HUES6 (cell line): Measurements from ENCODE around the gene LILRA5.
"Not testable (repeated sequence)": the region's sequence is repeated elsewhere in the genome, so short reads cannot be mapped to it uniquely, and the experiment has no call there.

Experiments used
- H3K27ac ChIP-seq: 2 replicates; pipeline ENCODE4 v1.7.0; 2013; ENCODE audit warnings: low read depth, mild to moderate bottlenecking, low read length, inconsistent platforms
- H3K27me3 ChIP-seq: 2 replicates; pipeline ENCODE4 v1.6.1; 2013; ENCODE audit warnings: low read length; ENCODE audit not compliant: control insufficient read depth, insufficient read depth
- H3K36me3 ChIP-seq: 2 replicates; pipeline ENCODE4 v1.6.1; 2013; ENCODE audit warnings: low read length; ENCODE audit not compliant: control insufficient read depth, insufficient read depth
- H3K4me1 ChIP-seq: 2 replicates; pipeline ENCODE4 v1.6.1; 2013; ENCODE audit warnings: low read length; ENCODE audit not compliant: control insufficient read depth, insufficient read depth
- H3K4me3 ChIP-seq: 2 replicates; pipeline ENCODE4 v1.5.1; 2013; ENCODE audit warnings: low read depth, low read length
- H3K9ac ChIP-seq: one replicate; pipeline ENCODE4 v1.6.1; 2013; ENCODE audit warnings: mild to moderate bottlenecking, low read length
- H3K9me3 ChIP-seq: 2 replicates; pipeline ENCODE4 v1.6.1; 2013; ENCODE audit warnings: low read depth, low read length; ENCODE audit not compliant: control insufficient read depth, insufficient read depth

Gene LILRA5

DNA sequence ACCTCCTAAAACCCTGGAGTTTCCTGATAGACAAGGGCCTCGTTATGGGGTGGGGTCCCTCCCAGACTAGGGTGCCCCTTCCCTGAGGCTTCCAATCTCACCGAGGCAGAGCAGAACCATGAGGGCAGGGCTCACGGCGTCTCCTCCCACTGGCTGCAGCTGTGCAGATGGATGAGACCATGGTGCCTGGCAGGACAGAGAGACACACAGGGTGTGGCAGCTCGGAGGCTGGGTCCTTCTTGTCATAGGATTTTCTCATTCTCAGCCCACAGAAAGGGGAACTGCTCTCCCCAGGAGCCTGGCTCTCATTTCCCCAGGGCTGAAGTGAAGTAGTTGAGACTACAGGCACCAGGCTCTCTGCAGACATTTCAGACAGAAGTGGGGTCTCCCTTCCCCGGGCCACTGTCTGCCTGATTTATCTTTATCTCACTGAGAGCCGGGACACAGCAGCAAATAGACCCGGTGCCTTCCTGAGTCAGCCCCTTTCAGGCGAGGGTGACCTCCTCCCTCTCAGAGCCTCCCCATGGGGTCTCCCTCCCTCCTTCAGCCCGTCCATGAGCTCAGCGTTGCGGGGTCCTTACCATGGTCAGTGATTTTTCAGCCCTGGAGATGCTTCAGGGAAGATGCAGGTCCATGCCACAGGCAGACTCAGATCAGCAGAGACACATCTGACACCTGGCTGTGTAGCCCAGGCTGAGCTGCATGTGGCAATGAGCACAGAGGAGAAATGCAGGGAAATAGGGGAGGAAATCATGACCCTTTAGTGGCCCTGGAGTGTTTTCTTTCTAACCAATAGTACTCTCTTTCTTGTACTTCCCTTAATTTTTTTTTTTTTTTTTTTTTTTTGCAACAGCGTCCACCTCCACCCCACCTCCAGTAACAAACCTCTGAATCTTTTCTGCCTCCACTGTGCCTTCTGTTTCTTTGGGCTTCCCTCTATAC is at the start of gene LILRA5:
TSS of gene LILRA5 (minus strand) at position 731 of the 942 bp plus-strand sequence. CDS start at position 584, 147 bp downstream.
- Histone ChIP-seq H3K27ac (no peak within 1 kb of the TSS), H3K9ac (no peak within 1 kb of the TSS), H3K27me3 (peaks cover 3% of the 10 kb centered on the region), H3K9me3 (no peaks in the 10 kb centered on the region), H3K36me3 (no peaks in the 10 kb centered on the region), H3K4me1 (no peaks in the 10 kb centered on the region; the same call in 1 of the 2 replicates), H3K4me3 (no peak within 1 kb of the TSS)

DNA sequence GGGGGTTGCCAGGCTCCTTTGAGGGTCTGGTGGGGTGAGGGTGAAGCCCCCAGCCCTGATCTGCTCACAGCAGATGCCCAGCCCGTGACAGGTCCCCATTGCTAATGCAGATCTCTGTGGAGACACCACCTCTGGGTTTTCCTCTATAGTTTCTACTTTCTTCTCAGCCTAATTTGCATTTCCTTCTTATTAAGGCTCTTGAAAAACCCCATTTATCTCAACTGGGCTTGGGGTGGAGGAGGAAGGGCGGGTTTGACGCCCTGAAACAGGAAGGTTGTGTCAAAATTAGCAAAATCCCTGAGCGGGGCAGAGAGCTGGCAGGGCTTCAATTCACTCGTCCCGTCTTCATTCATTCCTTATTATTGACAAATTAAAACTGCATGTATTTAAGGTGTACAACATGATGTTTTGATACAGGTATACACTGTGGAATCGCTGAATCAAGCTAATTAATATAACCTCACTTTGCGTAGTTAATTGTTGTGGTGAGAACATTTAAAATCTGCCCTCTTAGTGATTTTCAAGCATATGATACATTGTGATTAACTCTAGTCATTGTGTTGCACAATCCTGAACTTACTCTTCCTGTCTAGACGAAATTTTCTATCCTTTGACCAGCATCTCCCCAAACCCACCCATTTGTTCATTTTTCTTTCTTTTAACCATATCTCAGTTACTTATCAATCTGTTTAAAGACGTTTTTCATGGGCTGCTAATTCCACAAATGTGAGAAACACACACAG is 48.9 kb upstream of the LILRA5 start:
- H3K27ac ChIP-seq, H3K36me3 ChIP-seq, H3K27me3 ChIP-seq, H3K9ac ChIP-seq, H3K4me3 ChIP-seq, H3K4me1 ChIP-seq, H3K9me3 ChIP-seq: not testable (repeated sequence)

DNA sequence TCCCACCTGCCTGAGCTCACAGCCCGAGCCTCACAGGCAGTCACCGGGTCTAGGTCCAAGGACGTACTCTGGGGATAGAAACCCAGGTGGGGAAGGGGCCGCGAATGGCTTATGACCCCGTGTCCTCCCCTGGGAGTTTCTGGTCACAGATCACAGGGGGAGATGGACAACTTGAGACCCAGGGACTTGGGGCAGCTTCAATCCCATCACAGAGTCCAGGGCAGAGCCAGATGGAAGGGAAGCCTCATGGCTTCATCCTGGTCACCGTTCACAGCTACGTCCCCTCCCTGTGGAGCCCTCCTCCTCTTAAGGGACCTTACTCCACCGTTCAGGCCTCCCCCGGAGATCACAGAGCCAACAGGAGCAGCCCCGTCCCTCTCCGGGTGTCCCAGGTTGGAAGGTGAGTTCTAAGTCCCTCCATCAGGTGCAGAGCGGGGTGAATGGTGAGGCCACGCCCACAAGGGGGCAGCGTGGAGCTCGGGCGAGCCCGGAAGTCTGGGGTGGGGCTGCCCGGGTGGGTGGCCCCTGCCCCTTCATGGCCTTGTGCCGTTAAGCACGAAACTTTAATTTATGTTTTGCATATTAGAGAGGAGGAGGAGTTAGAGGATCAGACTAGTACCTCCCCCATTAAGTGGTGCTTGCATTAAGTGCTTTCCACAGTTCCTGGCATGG is 46.3 kb upstream of the LILRA5 start:
- H3K36me3 ChIP-seq, H3K9me3 ChIP-seq, H3K4me1 ChIP-seq, H3K4me3 ChIP-seq, H3K9ac ChIP-seq, H3K27me3 ChIP-seq, H3K27ac ChIP-seq: not testable (repeated sequence)

DNA sequence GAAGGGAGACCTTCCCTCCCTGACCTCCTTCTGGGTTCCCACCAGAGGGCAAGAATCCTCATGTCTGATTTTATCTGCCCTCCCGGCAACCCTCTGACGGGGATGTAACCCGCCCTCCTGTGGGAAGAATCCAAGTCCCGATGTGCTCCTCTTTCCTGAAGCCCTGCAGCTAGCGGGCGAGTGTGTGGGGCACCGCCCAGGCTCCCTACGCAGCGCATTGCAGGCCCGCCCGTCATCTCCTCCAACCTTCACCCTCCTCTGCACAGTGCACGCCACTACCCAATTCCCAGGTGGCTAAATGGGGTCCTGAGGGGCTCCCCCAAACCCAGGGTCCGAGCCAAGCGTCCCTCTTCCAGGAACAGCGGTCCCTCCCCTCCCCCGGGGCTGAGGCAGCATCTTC is 44.4 kb upstream of the LILRA5 start:
- Histone ChIP-seq H3K4me1 (no peaks in the 10 kb centered on the region), H3K9me3 (no peaks in the 10 kb centered on the region), H3K27me3 (no peaks in the 10 kb centered on the region), H3K4me3 (no peak overlapping the region), H3K9ac (no peak overlapping the region), H3K36me3 (no peaks in the 10 kb centered on the region), H3K27ac (no peak overlapping the region)

DNA sequence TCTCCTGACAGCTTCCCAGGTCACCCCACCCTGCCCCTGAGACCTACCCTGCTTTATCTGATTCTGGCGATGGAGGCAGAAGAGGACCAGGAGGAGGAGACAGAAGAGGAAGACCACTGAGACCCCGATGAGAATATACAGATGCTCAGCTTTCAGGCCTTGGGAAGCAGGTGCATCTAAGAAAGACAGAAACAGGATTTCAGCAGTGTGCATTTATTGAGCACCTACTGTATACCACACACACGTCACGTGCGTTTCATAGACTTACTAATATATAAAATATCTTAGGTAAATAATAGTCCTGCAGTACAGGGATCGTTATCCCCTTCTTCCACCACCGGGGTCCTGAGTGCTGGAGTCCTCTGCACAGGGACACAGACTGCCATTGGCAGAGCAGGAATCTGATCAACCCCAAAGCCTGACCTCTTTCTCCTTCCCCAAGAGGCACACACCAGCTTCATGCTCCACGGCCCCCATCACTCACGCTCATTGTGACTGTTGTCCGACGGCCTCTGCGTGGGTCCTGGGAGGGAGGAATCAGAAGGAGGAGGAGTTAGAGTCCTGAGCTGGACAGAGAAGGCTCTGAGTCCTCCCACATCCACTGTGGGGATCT is 43.6 kb upstream of the LILRA5 start:
- Histone ChIP-seq H3K9ac (no peak overlapping the region), H3K4me3 (no peak overlapping the region), H3K36me3 (no peaks in the 10 kb centered on the region), H3K9me3 (no peaks in the 10 kb centered on the region), H3K4me1 (no peaks in the 10 kb centered on the region), H3K27ac (no peak overlapping the region), H3K27me3 (no peaks in the 10 kb centered on the region; the same call in 1 of the 2 replicates)

DNA sequence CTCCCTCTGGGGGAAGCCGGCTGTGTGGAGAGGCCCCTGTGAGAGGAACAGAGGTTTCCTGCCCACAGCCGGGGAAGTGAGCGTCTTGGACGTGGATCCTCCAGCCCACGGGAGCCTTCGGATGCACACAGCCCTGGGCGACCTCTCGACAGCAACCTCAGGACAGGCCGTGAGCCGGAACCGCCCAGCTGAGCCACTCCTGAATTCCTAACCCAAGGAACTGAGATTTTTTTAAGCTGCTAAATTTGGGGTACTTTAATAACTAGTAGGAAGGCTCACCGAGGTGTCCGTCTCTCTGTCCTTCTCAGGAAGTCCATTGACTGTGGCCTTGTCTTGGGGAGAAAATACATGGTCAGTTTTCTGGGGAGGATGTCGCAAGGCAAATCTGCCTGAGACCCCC is 42.7 kb upstream of the LILRA5 start:
- no peaks in the 10 kb centered on the region; the same call in 1 of the 2 replicates for H3K27me3 ChIP-seq
- H3K4me1 ChIP-seq = no peaks in the 10 kb centered on the region
- H3K36me3 ChIP-seq = no peaks in the 10 kb centered on the region
- no peaks in the 10 kb centered on the region for H3K9me3 ChIP-seq
- no peak overlapping the region for H3K9ac ChIP-seq
- H3K27ac ChIP-seq = no peak overlapping the region
- H3K4me3 ChIP-seq = no peak overlapping the region

DNA sequence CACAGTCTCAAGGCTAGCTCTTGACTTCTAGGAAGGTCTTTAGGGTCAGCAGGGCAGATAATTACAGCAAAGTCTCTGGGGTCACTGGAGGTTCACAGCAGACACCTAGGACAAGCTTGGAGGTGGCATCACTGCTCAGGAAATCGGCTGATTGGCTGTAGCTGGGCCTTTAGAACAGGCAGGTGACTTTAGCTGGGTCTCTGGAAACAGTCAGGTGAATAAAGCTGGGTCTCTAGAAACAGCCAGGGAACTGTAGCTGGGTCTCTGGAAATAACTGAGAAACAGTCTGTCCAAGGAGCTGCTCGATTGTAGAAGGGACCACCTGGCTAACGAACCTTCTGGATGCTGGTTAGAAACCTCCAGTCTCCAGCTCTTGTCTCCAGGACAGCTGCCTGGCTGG is 41.8 kb upstream of the LILRA5 start:
- no peak overlapping the region for H3K4me3 ChIP-seq
- H3K27ac ChIP-seq = no peak overlapping the region
- H3K27me3 ChIP-seq = no peaks in the 10 kb centered on the region; the same call in 1 of the 2 replicates
- H3K9ac ChIP-seq = no peak overlapping the region
- H3K4me1 ChIP-seq = no peaks in the 10 kb centered on the region
- no peaks in the 10 kb centered on the region for H3K36me3 ChIP-seq
- no peaks in the 10 kb centered on the region for H3K9me3 ChIP-seq

DNA sequence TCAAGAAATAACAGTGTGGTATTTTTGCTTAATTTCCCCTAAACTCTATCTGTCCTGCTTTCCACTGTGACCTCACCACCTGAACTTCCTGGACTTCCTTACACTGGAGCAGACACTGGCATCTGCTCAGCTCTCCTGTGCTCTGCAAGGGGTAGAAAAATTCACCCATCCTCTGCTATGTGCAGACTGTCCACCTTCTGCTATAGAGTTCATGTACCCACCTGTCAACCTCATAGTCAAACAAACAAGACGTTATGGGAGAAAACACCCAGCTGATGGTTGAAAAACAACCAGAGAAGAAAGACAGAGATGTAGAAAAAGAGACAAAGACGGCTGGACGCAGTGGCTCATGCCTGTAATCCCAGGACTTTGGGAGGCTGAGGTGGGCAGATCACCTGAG is 39.6 kb upstream of the LILRA5 start:
- H3K4me1 ChIP-seq = no peaks in the 10 kb centered on the region
- no peaks in the 10 kb centered on the region for H3K36me3 ChIP-seq
- H3K9me3 ChIP-seq = no peaks in the 10 kb centered on the region
- no peak overlapping the region for H3K27ac ChIP-seq
- H3K27me3 ChIP-seq = peaks cover 9% of the 10 kb centered on the region
- H3K4me3 ChIP-seq = no peak overlapping the region
- no peak overlapping the region for H3K9ac ChIP-seq

DNA sequence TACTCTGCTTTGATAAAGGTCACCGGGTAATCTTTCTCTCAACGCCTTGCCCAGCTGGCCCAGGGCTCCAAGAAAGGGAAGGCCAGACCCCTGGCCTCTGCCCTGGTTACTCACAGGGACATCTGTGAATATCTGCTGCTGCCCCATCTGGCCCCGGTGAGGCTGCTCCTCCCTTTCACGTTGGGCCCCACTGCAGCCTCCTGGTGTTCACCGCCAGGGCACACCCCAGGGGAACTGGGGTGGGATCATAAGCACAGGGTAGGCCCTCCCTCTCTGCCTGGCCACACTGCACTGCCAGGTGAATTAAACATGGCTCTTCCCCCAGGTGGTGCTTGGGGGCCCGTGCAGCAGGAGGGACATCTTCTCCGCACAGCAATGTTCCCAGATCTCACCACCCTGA is 39.1 kb upstream of the LILRA5 start:
- H3K9ac ChIP-seq = no peak overlapping the region
- no peaks in the 10 kb centered on the region for H3K4me1 ChIP-seq
- H3K27me3 ChIP-seq = peaks cover 11% of the 10 kb centered on the region
- no peak overlapping the region for H3K27ac ChIP-seq
- no peaks in the 10 kb centered on the region for H3K9me3 ChIP-seq
- no peaks in the 10 kb centered on the region for H3K36me3 ChIP-seq
- no peak overlapping the region for H3K4me3 ChIP-seq

DNA sequence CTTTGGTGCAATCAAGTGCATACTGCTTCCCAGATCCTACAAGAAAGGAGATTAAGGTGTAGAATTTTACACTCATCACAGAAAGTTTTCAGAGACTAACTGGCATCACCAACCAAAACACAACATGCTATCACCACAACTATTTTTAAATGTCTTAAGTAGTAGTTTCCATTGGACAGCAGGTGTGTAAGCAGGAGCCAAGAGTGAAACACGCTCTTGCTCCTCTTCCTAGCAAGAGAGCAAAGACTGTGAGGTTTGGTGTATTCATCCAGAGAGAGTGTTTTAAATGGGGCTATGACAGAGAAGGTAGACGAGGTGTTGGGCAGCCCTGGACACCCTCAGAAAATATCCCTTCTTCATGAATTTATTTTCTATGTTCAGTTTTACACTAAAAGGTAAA is 38.5 kb upstream of the LILRA5 start:
- Histone ChIP-seq H3K4me1 (no peaks in the 10 kb centered on the region), H3K36me3 (no peaks in the 10 kb centered on the region), H3K9ac (no peak overlapping the region), H3K27ac (no peak overlapping the region), H3K27me3 (peaks cover 15% of the 10 kb centered on the region), H3K9me3 (no peaks in the 10 kb centered on the region), H3K4me3 (no peak overlapping the region)
